Pancreas (tissue), 10 donors: ENCODE data around the gene CD63. TPM values are rescaled to one million over a fixed set of nuclear protein-coding genes. Genes with fewer than 3 reads are reported as not detected.

Experiments used
- ATAC-seq, 4 donors: fragments of 200-7000 bp; cut with Tn5 transposase; one replicate each; pipeline versions ENCODE4 v1.8.0 to v1.9.1; 2020; ENCODE audit warnings: mild to moderate bottlenecking in 4 of 4, moderate library complexity in 4 of 4
- DNase-seq, 6 donors: peaks; one replicate each; pipeline ENCODE4 v3.0.0-alpha.2; 2020
- FAIRE-seq: peaks from 2 replicates; lab custom pipeline; 2012; peaks lifted over from hg19 to GRCh38; lab: Jason Lieb, UNC
- H3K27ac ChIP-seq, 4 donors: fragments of 200-600 bp; sonication (generic); 1 replicate in 3 of 4; 2 replicates in 1 of 4; pipeline versions ENCODE4 v1.5.0 to v1.8.0; 2020
- H3K27me3 ChIP-seq, 4 donors: fragments of 200-600 bp; one replicate each; pipeline ENCODE4 v1.8.0; 2021
- H3K36me3 ChIP-seq, 3 donors: fragments of 200-600 bp; sonication (generic) in 1 of 3; one replicate each; pipeline versions ENCODE4 v1.5.0 to v1.8.0; 2020 to 2021
- H3K4me1 ChIP-seq, 3 donors: fragments of 200-600 bp; one replicate each; pipeline ENCODE4 v1.8.0; 2021
- H3K4me3 ChIP-seq, 4 donors: fragments of 200-600 bp; sonication (generic) in 2 of 4; one replicate each; pipeline versions ENCODE4 v1.5.0 to v1.8.0; 2020 to 2021
- H3K9me3 ChIP-seq, 4 donors: fragments of 200-600 bp; one replicate each; pipeline ENCODE4 v1.8.0; 2021
- WGBS, 2 donors: extraction: QIAGEN DNeasy Blood & Tissue Kit; methylation state at CpG; one replicate each; pipeline ENCODE4 v1.1.7; 2013; 5-methylcytosine and 5-hydroxymethylcytosine counted together
- intact Hi-C, 3 donors: fragments of 100-400 bp; cut with DNase I; formaldehyde crosslinking; loops; one replicate each; pipeline versions ENCODE4 v1.11.1 to v1.14.2; 2022
- polyA plus RNA-seq, 2 donors: library from polyadenylated mRNA; stranded (reverse); fragments of 200-250 nt; gene quantifications; one replicate each; pipeline ENCODE4 v1.2.3, GENCODE V29; 2013
- total RNA-seq, 6 donors: library from RNA; stranded (reverse); fragmentation: NEBNext Ultra II Directional in 4 of 6; extraction: Animal tissue kit (Norgen Biotek cat#: 25700) in 4 of 6; gene quantifications; one replicate each; pipeline versions ENCODE4 v1.2.1 to v1.2.4, GENCODE V29; 2021 to 2023
- TF ChIP-seq, protein P1 (sequence below), 4 donors: fragments of 200-600 bp; sonication (generic) in 3 of 4; IDR thresholded peaks; one replicate each; pipeline versions ENCODE4 v1.5.0 to v1.8.0; 2021; ENCODE audit warnings: antibody characterized with exemption in 4 of 4
- donor health status: healthy with polysubstance abuse.
- donor health status: DM: no; HTN: no; CAD: no; lungs with moderate emphysema.
- donor health status: DM: no; HTN: no; CAD: no.
- donor health status: control.
- donor health status: control.
- donor health status: Bipolar disorder and iron deficiency.
- donor health status: DM: yes; HTN: yes; CAD: no.
- donor health status: DM: no; HTN: no; CAD: no.
- donor health status: DM: no; HTN: no; CAD: no.
- donor health status: DM: yes; HTN: yes; CAD: no.

CD63 gene
- total and polyA plus RNA-seq, 8 donors = 433 to 717 (median 578) TPM

DNA sequence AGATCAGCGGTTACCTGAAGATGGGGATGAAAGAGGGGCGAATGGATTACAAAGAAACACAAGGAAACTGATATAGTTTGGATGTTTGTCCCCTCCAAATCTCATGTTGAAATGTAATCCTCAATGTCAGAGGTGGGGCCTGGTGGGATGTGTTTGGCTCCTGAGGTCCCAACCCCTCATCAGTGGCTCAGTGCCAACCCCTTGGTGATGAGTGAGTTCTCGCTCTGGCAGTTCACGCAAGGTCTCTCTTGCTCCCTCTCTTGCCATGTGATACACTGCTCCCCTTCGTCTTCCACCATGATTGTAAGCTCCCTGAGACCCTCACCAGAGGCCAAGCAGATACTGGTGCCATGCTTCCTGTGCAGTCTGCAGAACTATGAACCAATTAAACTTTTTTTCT lies 49.1 kb downstream of the CD63 start:
- intact Hi-C loops = no loop called here
- TF ChIP-seq, protein P1, sequence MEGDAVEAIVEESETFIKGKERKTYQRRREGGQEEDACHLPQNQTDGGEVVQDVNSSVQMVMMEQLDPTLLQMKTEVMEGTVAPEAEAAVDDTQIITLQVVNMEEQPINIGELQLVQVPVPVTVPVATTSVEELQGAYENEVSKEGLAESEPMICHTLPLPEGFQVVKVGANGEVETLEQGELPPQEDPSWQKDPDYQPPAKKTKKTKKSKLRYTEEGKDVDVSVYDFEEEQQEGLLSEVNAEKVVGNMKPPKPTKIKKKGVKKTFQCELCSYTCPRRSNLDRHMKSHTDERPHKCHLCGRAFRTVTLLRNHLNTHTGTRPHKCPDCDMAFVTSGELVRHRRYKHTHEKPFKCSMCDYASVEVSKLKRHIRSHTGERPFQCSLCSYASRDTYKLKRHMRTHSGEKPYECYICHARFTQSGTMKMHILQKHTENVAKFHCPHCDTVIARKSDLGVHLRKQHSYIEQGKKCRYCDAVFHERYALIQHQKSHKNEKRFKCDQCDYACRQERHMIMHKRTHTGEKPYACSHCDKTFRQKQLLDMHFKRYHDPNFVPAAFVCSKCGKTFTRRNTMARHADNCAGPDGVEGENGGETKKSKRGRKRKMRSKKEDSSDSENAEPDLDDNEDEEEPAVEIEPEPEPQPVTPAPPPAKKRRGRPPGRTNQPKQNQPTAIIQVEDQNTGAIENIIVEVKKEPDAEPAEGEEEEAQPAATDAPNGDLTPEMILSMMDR (IDR thresholded peaks at IDR 0.05) = no peak
- FAIRE-seq (no peak), DNase-seq (no peak), ATAC-seq (no peak)
- 75 to 88% methylated on average over 5 of the region's 5 CpGs for WGBS, 2 donors
- no peak overlapping the region for H3K27ac ChIP-seq
- no peaks in the 10 kb centered on the region for H3K9me3 ChIP-seq
- no peaks in the 10 kb centered on the region for H3K27me3 ChIP-seq
- H3K4me1 ChIP-seq = peaks cover 0 to 6% (median 0%) of the 10 kb centered on the region in 3 donors
- H3K36me3 ChIP-seq = no peaks in the 10 kb centered on the region
- H3K4me3 ChIP-seq = no peak overlapping the region

DNA sequence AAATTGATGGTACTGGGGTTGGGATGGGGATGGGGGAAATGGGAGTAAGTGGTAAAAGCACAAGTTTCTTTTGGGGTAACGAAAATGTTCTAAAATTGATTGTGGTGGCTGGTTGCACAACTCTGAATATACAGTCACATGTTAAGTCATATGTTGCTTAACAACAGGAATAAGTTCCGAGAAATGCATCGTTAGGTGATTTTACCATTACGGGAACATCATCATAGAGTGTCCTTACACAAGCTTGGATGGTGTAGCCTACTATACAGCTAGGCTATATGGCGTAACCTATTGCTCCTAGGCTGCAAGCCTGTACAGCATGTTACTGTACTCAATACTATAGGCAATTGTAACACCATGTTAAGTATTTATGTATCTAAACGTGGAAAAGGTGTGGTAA lies 52.1 kb downstream of the CD63 start:
- no peaks in the 10 kb centered on the region for H3K27me3 ChIP-seq
- H3K4me1 ChIP-seq = no peaks in the 10 kb centered on the region
- intact Hi-C loops = no loop called here
- TF ChIP-seq, protein P1 (IDR thresholded peaks at IDR 0.05) = no peak
- no peaks in the 10 kb centered on the region for H3K36me3 ChIP-seq
- H3K27ac ChIP-seq = no peak overlapping the region
- no peak for DNase-seq
- H3K4me3 ChIP-seq = no peak overlapping the region
- FAIRE-seq = no peak
- H3K9me3 ChIP-seq = no peaks in the 10 kb centered on the region
- 60 to 76% methylated on average over 6 of the region's 6 CpGs for WGBS, 2 donors
- no peak for ATAC-seq

DNA sequence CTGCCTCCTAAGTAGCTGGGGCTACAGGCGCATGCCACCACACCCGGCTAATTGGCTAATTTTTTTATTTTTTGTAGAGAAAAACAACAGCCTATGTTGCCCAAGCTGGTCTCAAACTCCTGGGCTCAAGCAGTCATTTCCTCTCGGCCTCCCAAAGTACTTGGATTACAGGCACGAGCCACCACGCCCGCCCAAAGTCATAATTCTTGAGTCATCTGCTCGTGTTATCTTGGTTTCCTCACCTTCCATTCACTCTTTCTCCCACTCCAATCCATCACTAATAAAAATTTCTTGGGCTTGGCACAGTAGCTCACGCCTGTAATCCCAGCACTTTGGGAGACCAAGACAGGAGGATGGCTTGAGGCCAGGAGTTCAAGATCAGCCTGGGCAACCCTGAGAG lies 53.1 kb downstream of the CD63 start:
- intact Hi-C loops = no loop called here
- WGBS, 2 donors = 76 to 83% methylated on average over 8 of the region's 8 CpGs
- ATAC-seq (no peak), DNase-seq (no peak), FAIRE-seq (no peak)
- Histone ChIP-seq H3K4me1 (no peaks in the 10 kb centered on the region), H3K36me3 (no peaks in the 10 kb centered on the region), H3K27ac (no peak overlapping the region), H3K9me3 (no peaks in the 10 kb centered on the region), H3K4me3 (no peak overlapping the region), H3K27me3 (no peaks in the 10 kb centered on the region)
- TF ChIP-seq, protein P1 (IDR thresholded peaks at IDR 0.05) = no peak

Other genes with a start within 250 kb of the CD63 start
- gene OR6C68, start 236.6 kb downstream of the CD63 start, total RNA-seq = not detected
- gene OR6C68, start 236.6 kb downstream of the CD63 start, polyA plus RNA-seq = not detected
- not detected for gene OR6C4, start 179.4 kb downstream of the CD63 start, total RNA-seq
- gene OR6C4, start 179.4 kb downstream of the CD63 start, polyA plus RNA-seq = not detected
- not detected for gene OR2AP1, start 156.5 kb downstream of the CD63 start, total RNA-seq
- gene OR2AP1, start 156.5 kb downstream of the CD63 start, polyA plus RNA-seq = not detected
- not detected for gene OR10P1, start 92.1 kb downstream of the CD63 start, total RNA-seq
- not detected for gene OR10P1, start 92.1 kb downstream of the CD63 start, polyA plus RNA-seq
- 10 to 100 TPM in 1 of 6 donors, 1 to 10 TPM in 5; 3.4 to 12.6 (median 7.3) TPM for gene ITGA7, start 21.1 kb downstream of the CD63 start, total RNA-seq
- 10 to 100 TPM; 30.1 to 34.5 TPM for gene ITGA7, start 21.1 kb downstream of the CD63 start, polyA plus RNA-seq
- gene BLOC1S1, start 13.0 kb downstream of the CD63 start, total RNA-seq = 10 to 100 TPM; 32.5 to 60.6 (median 44.4) TPM
- gene BLOC1S1, start 13.0 kb downstream of the CD63 start, polyA plus RNA-seq = 100 to 1,000 TPM; 153 to 155 TPM
- 1 to 10 TPM; 1.3 to 4.4 (median 2.5) TPM for gene RDH5, start 8.6 kb downstream of the CD63 start, total RNA-seq
- gene RDH5, start 8.6 kb downstream of the CD63 start, polyA plus RNA-seq = 10 to 100 TPM in 1 of 2 donors, 1 to 10 TPM in 1; 8.8 to 12.6 TPM
- gene GDF11, start 14.1 kb upstream of the CD63 start, total RNA-seq = 1 to 10 TPM in 5 of 6 donors, under 1 TPM in 1; 0.91 to 3.5 (median 1.3) TPM
- gene GDF11, start 14.1 kb upstream of the CD63 start, polyA plus RNA-seq = 1 to 10 TPM in 1 of 2 donors, under 1 TPM in 1; 0.99 to 1.7 TPM
- gene SARNP, start 88.7 kb upstream of the CD63 start, total RNA-seq = 10 to 100 TPM; 12.3 to 22.6 (median 16.0) TPM
- 10 to 100 TPM; 34.1 to 47.9 TPM for gene SARNP, start 88.7 kb upstream of the CD63 start, polyA plus RNA-seq
- gene ORMDL2, start 89.0 kb upstream of the CD63 start, total RNA-seq = 10 to 100 TPM in 5 of 6 donors, 1 to 10 TPM in 1; 8.6 to 28.8 (median 16.8) TPM
- gene ORMDL2, start 89.0 kb upstream of the CD63 start, polyA plus RNA-seq = 10 to 100 TPM; 21.2 to 33.3 TPM
- gene DNAJC14, start 100.6 kb upstream of the CD63 start, total RNA-seq = 10 to 100 TPM in 5 of 6 donors, 1 to 10 TPM in 1; 8.7 to 20.2 (median 12.5) TPM
- 10 to 100 TPM in 1 of 2 donors, 1 to 10 TPM in 1; 7.8 to 13.8 TPM for gene DNAJC14, start 100.6 kb upstream of the CD63 start, polyA plus RNA-seq
- 1 to 10 TPM in 4 of 6 donors, under 1 TPM in 2; 0.63 to 6.8 (median 1.8) TPM for gene MMP19, start 113.9 kb upstream of the CD63 start, total RNA-seq
- gene MMP19, start 113.9 kb upstream of the CD63 start, polyA plus RNA-seq = 1 to 10 TPM; 4.3 to 7.5 TPM
- gene PYM1, start 198.9 kb upstream of the CD63 start, total RNA-seq = 10 to 100 TPM; 10.8 to 14.9 (median 13.0) TPM
- 10 to 100 TPM; 24.4 to 32.9 TPM for gene PYM1, start 198.9 kb upstream of the CD63 start, polyA plus RNA-seq
- 10 to 100 TPM; 15.5 to 34.9 (median 22.8) TPM for gene DGKA, start 202.2 kb upstream of the CD63 start, total RNA-seq
- gene DGKA, start 202.2 kb upstream of the CD63 start, polyA plus RNA-seq = 10 to 100 TPM; 40.2 to 53.9 TPM
- 1 to 10 TPM; 1.2 to 2.4 (median 2.1) TPM for gene PMEL, start 237.0 kb upstream of the CD63 start, total RNA-seq
- gene PMEL, start 237.0 kb upstream of the CD63 start, polyA plus RNA-seq = 1 to 10 TPM; 2.6 to 3.5 TPM
- 10 to 100 TPM in 2 of 6 donors, 1 to 10 TPM in 4; 6.6 to 13.3 (median 9.7) TPM for gene CDK2, start 237.8 kb upstream of the CD63 start, total RNA-seq
- 10 to 100 TPM in 1 of 2 donors, 1 to 10 TPM in 1; 5.7 to 19.8 TPM for gene CDK2, start 237.8 kb upstream of the CD63 start, polyA plus RNA-seq
- gene RAB5B, start 245.1 kb upstream of the CD63 start, total RNA-seq = 10 to 100 TPM; 25.8 to 76.8 (median 37.6) TPM
- 10 to 100 TPM; 19.8 to 37.1 TPM for gene RAB5B, start 245.1 kb upstream of the CD63 start, polyA plus RNA-seq